ENCODE data around the gene ARFGAP1. TPM values are rescaled to one million over a fixed set of nuclear protein-coding genes. Genes with fewer than 3 reads are reported as not detected.

ARFGAP1 gene
- total and polyA plus RNA-seq, 2 of the 8 experiments (the other 6 are each of a cell fraction or from before 2014, with no cell fraction given) = 93.7 to 100 TPM

DNA sequence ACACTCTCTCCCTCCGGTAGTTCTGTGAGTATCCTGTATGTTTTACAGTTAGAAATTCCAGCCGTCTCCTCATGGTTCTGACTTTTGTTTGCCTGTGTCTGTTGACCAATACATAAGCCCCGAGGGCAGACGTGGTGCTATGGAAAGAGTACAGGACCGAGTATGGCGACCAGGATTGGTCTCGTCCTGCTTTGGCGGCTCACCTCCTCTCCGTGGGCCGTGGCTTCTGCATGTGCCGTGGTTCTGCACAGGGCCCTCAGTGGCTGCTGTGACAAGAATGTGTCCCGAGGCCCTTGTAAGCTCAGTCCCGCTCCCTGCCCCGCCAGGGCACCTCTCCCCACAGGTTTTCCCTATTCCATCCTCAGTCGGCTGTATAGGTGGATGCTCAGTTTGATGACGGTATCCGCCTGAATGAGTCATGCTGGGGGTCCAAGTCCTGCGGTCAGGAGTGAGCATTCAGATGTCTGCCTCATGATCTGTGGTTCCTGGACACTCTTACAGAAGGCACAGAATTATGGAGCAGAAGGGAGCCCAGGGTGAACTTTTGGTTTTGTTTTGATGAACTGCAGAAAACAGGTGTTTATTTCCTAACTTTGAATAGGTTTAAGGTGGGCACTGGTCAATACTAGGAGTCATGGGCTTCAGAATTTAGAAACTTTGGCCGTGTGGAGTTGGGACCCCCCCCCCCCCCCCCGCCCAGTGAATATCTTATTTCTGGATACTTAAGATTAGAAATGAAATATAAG, 1.2 kb downstream of the ARFGAP1 start (continued):
- TF ChIP-seq POLR2AphosphoS5 (IDR thresholded peaks at IDR 0.05; ENCODE audit: low read depth, low read length) (no peak), MAFK (IDR thresholded peaks at IDR 0.05; ENCODE audit: low read depth, low read length) (no peak), CHD2 (IDR thresholded peaks at IDR 0.05; ENCODE audit: low read length) (no peak), BRCA1 (IDR thresholded peaks at IDR 0.05; ENCODE audit: low read depth, low read length) (no peak), TAF7 (optimal IDR thresholded peaks at IDR 0.05; ENCODE audit: borderline replicate concordance, low read depth, low read length) (no peak), CBX5 (IDR thresholded peaks at IDR 0.05; ENCODE audit: low read depth, low read length) (no peak)
